GM19467 (cell line): ENCODE results near the gene PIGN.

Experiments used
- ATAC-seq: cut with Tn5 transposase; IDR thresholded peaks from one replicate; pipeline ENCODE4 v1.9.1; 2021; ENCODE audit warnings: mild to moderate bottlenecking, moderate library complexity; ENCODE audit not compliant: unreplicated experiment

PIGN gene

DNA sequence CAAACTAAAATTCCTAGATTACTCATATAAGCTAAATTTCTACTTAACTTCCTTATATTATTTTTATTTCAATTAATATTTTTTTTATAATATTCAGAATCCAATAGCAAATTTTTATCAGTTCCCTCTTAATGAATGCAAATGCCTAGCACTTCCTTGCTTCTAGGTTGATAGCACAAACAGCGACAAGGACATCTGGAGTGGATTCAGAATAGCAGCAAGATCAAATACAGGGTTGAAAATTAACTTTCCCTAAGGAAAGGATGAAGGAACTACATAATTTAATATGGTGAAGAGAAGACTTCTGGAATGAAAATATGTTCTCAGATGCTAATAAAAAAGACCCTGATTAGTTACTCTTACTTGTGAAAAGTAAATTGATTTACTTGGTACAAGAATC is 64.5 kb downstream of the PIGN start:
- ATAC-seq = no peak

DNA sequence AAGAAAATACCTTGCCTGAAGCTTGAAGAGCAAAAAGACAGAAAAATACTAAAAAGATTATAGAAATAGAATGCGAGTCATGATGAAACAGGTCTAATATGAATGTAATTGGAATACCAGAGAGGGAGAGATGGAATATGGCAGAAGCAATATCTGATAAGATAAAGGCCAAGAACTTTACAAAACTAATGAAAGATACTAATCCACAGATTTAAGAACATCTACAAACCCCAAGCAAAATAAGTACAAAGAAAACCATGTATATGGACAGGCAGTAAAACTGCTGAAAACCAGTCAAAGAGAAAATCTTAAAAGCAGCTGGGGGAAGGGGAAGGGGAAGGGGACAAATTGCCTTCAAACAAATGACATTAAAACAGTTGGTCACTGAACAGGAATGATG is 67.0 kb downstream of the PIGN start:
- ATAC-seq = no peak

DNA sequence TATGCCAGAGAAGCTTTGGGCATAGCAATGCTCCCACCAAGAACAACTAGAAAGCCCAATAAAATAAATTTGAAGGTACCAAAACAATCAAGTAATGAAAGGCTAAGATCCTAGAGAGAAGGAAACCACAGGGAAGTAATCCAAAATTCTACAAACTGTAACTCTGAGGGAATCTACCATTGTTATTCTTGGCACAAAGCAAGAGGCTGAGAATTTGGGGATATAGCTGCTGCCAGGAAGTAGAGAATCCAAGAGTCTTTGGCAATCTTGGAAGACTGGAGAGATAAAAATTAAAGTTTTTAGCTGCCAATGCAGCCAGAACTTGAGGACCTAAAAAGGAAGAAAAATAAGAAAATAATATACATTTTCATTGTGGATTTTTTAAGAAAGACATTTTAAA is 68.5 kb downstream of the PIGN start:
- no peak for ATAC-seq

DNA sequence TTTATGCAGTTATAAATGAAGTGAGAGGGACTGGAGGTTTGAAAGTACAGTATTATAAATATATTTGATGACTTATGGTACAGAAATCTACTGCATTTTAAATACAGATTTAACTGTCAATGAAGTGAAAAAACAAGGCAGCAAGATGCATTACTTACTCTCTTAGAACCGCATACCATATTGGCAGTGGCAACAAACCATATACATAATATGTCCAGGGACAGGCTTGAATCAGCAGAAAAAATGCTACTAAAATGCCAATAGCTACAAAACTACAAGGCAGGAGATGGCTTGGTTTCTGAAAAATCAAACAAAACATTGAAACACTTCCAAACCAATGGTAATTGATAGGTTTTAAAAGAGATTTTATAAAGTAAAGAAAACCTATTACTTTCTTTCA is 77.2 kb downstream of the PIGN start:
- ATAC-seq = no peak

- ATAC-seq = no peak
Measured at GRCh38 chr18:62107881-62108280, 79.0 kb downstream of the PIGN start.

DNA sequence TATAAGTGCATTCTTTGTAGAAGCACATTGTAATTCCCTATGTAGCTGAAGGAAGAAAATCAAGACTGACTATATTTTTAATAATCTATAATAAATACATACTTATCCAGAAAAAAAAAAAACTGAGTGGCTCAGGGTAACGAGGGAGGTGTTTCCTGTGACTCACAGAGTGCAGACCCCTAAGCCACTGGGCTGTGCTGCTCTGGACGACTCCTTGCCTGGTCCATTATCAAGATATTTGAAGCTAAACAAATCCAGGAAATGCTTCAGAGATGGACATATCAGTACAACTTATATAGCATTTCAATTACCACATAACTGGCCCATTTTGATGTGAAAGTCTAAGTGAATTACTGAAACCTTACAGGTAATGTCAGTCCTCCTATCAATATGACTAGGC is 80.6 kb downstream of the PIGN start:
- ATAC-seq = no peak

DNA sequence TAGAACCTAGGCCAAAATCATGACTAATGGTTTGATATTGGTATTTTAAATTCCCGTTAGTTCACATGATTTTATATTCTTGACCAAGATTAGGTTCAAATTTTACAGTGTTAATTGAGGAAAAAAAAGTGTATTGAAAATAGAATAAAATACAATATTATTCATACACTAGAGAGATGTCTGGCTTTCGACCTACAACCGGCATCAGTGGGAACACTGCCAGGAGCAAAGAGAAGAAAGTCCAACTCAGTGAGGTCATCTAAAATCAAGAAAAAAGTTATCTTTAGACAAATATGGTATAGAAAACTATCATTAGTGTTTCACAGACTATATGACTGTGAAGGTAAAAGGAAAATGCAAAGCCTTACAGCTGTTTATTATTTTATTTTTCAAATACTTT is 81.5 kb downstream of the PIGN start:
- ATAC-seq = no peak

DNA sequence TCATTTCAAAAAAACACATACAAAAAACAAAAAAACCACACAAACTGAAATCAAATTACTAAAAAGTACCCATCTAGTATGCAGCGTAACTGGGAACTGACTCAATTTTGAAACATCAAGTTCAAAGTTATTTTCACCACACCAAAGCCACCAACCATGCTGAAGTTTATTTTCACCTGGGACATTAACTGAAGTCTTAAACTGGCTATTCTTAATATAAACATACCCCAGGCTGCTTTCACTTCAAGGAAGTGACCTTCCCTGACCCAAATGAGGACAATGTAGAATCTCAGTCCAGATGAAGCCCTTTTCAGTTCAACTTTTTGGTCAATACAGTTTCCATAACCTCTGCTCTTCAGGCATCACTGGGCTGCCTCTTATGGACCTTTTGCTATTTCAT is 84.6 kb downstream of the PIGN start:
- no peak for ATAC-seq

GRCh38 chr18:62101321-62101721 is 85.5 kb downstream of the PIGN start:
- ATAC-seq = no peak

- ATAC-seq = no peak
Measured at GRCh38 chr18:62098960-62099359, 87.9 kb downstream of the PIGN start.

- ATAC-seq = no peak
Measured at GRCh38 chr18:62097698-62098097, 89.2 kb downstream of the PIGN start.

- no peak for ATAC-seq
Measured at GRCh38 chr18:62091487-62092120, 95.3 kb downstream of the PIGN start.

DNA sequence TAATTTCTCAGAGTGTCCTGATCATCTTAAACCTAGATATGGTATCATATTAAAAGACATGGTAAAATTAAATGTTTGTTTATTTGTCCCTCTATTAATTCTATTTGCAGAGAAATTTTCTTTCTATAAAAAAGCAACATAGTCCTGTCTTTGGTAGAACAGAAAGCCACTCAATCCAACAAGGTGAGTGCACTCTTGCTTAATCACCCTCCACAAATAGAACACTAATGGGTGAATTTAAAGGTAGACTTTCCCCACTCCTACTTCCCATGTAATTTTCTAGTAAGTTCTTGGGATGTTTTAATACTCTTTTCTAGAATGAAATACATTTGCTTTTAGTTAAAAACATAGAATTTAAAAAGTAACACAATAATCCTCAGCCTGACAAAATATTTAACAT is 97.7 kb downstream of the PIGN start:
- ATAC-seq = no peak

DNA sequence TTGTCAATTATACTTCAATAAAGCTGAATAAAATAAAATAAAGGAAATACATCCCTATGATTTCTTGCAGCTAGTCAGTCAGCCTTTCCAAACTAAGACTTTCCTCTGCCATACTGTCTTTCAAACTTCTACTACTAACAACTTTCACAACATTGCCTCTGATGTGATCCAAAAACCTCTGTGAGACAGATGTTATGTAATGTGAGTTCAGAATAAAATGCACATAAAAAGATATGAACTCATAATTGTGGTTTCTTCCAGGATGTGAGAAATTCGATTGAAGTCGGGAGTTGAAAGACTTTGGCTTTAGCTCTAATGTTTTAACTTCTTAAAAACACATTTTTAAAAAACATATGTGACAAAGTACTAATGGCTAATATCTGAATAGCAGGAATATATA is 98.7 kb downstream of the PIGN start:
- ATAC-seq = no peak

GRCh38 chr18:62085756-62086155 is 101.1 kb downstream of the PIGN start:
- ATAC-seq = no peak

GRCh38 chr18:62081761-62082294 is 105.0 kb downstream of the PIGN start:
- ATAC-seq = no peak

- no peak for ATAC-seq
Measured at GRCh38 chr18:62081248-62081647, 105.6 kb downstream of the PIGN start.

GRCh38 chr18:62080172-62080900 is 106.5 kb downstream of the PIGN start:
- ATAC-seq = no peak

DNA sequence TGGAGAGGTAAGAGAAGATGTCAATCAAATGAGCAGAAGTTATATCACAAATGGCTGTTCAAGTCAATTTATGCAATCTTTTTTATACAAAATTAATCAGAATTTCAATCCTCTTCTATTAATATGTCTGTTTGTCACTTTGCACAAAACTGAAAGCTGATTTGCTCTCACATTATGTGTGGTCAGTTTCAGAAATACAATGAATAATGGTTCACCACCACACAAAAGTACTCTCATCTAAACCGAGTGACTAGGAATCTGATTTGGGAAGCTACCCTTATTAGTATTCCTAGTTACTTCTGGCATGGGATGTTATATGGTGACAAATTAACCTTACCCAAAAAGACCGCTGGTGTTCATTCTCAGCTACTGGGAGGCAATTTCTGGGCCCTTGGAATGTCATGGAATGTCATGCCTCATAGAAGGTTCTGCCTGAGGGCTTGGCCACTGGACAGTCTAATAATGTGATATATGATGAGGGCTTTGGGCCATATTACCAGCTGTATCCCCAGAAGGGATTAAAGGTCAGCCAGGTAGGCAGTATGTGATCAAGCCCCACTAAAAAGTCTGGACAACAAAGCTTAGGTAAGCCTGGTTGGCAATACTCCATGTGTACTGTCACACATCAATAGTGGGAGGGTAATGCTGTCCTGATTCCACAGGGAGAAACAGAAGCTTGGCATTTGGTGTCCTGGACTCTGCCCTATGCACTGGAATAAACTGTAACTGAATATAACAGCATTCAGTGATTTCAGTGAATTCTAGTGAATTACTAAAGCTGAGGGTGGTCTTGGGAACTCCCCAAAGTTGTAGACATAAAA is 113.2 kb downstream of the PIGN start:
- ATAC-seq = no peak

DNA sequence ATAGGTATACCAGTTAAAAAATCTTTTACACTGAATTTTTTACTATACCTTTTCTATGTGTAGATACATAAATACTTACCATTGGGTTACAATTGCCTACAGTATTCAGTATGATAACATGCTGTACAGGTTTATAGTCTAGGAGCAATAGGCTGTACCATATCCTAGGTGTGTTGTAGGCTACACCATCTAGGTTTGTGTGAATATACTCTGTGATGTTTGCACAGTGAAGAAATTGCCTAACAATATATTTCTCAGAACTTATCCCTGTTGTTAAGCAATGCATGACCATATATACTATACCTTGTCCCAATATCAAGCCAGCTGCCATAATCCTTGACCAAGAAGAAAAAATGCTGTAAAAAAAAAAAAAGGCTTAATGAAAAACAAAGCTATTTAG is 114.5 kb downstream of the PIGN start:
- ATAC-seq = no peak

DNA sequence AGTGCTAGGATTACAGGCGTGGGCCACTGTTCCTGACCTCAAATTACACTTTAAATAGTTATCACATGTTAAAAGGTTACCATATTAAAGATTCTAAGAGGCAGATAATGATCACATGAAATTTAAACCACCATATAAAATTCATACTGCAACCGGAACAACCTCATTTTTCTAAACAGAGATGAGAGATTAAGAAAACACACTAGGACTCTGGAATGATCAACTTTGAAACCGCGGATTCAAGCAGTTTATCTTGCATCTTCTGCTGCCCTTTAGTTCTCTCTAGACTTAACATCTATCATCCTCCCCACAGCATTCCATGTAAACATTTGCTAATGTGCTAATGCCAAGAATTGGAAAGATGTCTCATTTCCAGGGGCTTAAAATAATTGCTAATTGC is 115.8 kb downstream of the PIGN start:
- ATAC-seq = no peak

DNA sequence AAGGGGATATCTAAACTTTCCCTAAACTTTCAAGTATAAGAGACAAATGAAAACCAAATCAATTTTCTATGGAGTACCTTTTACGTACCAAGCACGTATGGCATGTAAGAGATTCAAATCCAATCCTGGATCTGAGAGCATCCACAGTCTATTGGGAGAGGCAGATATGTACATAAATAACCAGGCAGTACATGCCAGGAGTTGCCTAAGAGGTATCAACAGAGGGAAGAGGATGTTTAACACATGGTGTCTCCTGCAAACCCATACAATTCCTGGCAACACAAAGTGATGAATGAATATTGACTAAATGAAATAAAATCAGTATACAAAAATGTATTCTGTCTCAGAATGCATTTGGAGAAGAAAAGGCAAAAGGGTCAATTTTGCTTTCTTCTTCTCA is 116.6 kb downstream of the PIGN start:
- no peak for ATAC-seq
